ENCODE measurements around the gene KCTD13. TPM values are rescaled to one million over a fixed set of nuclear protein-coding genes. Genes with fewer than 3 reads are reported as not detected.

Gene KCTD13
- total and polyA plus RNA-seq, 4 donors = 15.0 to 26.2 (median 16.5) TPM

GRCh38 chr16:29904947-29905346 lies 21.1 kb downstream of the KCTD13 start:
- Histone ChIP-seq H3K9me3 (ENCODE audit: control insufficient read depth in 4 of 4, insufficient read depth in 3 of 4, low read length in 3 of 4) (no peaks in the 10 kb centered on the region), H3K9ac (ENCODE audit: insufficient read depth in 1 of 2, low read length in 2 of 2) (no peak overlapping the region), H3K36me3 (ENCODE audit: control insufficient read depth in 4 of 4, insufficient read depth in 4 of 4, low read length in 4 of 4) (peaks cover 0 to 4% (median 0%) of the 10 kb centered on the region in 4 donors), H3K27me3 (ENCODE audit: control insufficient read depth in 3 of 3, insufficient read depth in 3 of 3, low read length in 2 of 3) (peaks cover 0 to 8% (median 0%) of the 10 kb centered on the region in 3 donors), H3K4me1 (ENCODE audit: control insufficient read depth in 5 of 5, insufficient read depth in 5 of 5, low read length in 5 of 5) (peaks cover 0 to 6% (median 0%) of the 10 kb centered on the region in 5 donors), H3K27ac (ENCODE audit: low read depth in 1 of 2, low read length in 1 of 2) (no peak overlapping the region), H3K4me3 (no peak overlapping the region)
- TF ChIP-seq, protein P1, sequence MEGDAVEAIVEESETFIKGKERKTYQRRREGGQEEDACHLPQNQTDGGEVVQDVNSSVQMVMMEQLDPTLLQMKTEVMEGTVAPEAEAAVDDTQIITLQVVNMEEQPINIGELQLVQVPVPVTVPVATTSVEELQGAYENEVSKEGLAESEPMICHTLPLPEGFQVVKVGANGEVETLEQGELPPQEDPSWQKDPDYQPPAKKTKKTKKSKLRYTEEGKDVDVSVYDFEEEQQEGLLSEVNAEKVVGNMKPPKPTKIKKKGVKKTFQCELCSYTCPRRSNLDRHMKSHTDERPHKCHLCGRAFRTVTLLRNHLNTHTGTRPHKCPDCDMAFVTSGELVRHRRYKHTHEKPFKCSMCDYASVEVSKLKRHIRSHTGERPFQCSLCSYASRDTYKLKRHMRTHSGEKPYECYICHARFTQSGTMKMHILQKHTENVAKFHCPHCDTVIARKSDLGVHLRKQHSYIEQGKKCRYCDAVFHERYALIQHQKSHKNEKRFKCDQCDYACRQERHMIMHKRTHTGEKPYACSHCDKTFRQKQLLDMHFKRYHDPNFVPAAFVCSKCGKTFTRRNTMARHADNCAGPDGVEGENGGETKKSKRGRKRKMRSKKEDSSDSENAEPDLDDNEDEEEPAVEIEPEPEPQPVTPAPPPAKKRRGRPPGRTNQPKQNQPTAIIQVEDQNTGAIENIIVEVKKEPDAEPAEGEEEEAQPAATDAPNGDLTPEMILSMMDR (IDR thresholded peaks at IDR 0.05; ENCODE audit: control extremely low read depth, extremely low read depth) = no peak
- DNase-seq (no peak), ATAC-seq (ENCODE audit: insufficient read depth, low FRiP score) (no peak)
- 91 to 97% methylated on average over 7 of the region's 7 CpGs for WGBS, 2 donors

DNA sequence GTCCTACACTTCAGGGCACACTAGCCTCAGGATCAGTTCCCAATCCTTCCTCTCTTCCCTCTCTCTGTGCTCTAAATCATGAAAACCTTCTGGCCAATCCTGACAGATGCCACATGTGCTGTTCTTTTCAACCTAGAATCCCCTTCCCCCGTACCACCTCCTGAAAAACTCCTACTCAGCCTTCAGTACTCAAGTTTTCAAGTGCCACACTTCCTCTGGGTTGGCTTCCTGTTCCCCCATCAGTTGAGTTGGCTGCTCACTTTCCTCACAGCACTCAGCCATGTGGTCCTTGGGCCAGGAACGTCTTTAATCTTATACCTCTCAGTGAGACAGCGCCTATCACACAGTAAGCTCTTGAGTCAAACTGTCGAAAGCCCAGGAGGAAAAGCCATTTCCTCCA lies 22.4 kb downstream of the KCTD13 start:
- Histone ChIP-seq H3K4me3 (no peak overlapping the region), H3K9me3 (ENCODE audit: control insufficient read depth in 4 of 4, insufficient read depth in 3 of 4, low read length in 3 of 4) (no peaks in the 10 kb centered on the region), H3K9ac (ENCODE audit: insufficient read depth in 1 of 2, low read length in 2 of 2) (no peak overlapping the region), H3K36me3 (ENCODE audit: control insufficient read depth in 4 of 4, insufficient read depth in 4 of 4, low read length in 4 of 4) (peaks cover 0 to 4% (median 0%) of the 10 kb centered on the region in 4 donors), H3K4me1 (ENCODE audit: control insufficient read depth in 5 of 5, insufficient read depth in 5 of 5, low read length in 5 of 5) (peaks cover 0 to 10% (median 4%) of the 10 kb centered on the region in 5 donors), H3K27me3 (ENCODE audit: control insufficient read depth in 3 of 3, insufficient read depth in 3 of 3, low read length in 2 of 3) (peaks cover 0 to 13% (median 1%) of the 10 kb centered on the region in 3 donors), H3K27ac (ENCODE audit: low read depth in 1 of 2, low read length in 1 of 2) (no peak overlapping the region)
- 47 to 49% methylated on average over 4 of the region's 4 CpGs for WGBS, 2 donors
- ATAC-seq (ENCODE audit: insufficient read depth, low FRiP score) (no peak), DNase-seq (no peak)
- TF ChIP-seq, protein P1 (IDR thresholded peaks at IDR 0.05; ENCODE audit: control extremely low read depth, extremely low read depth) = no peak

GRCh38 chr16:29901607-29901945 lies 24.4 kb downstream of the KCTD13 start:
- ATAC-seq (ENCODE audit: insufficient read depth, low FRiP score) (no peak), DNase-seq (no peak)
- peaks cover 0 to 14% (median 8%) of the 10 kb centered on the region in 3 donors for H3K27me3 ChIP-seq (ENCODE audit: control insufficient read depth in 3 of 3, insufficient read depth in 3 of 3, low read length in 2 of 3)
- peaks cover 0 to 12% (median 4%) of the 10 kb centered on the region in 5 donors for H3K4me1 ChIP-seq (ENCODE audit: control insufficient read depth in 5 of 5, insufficient read depth in 5 of 5, low read length in 5 of 5)
- H3K9me3 ChIP-seq (ENCODE audit: control insufficient read depth in 4 of 4, insufficient read depth in 3 of 4, low read length in 3 of 4) = peaks cover 0 to 1% (median 0%) of the 10 kb centered on the region in 4 donors
- H3K9ac ChIP-seq (ENCODE audit: insufficient read depth in 1 of 2, low read length in 2 of 2) = no peak overlapping the region
- TF ChIP-seq, protein P1 (IDR thresholded peaks at IDR 0.05; ENCODE audit: control extremely low read depth, extremely low read depth) = no peak
- H3K27ac ChIP-seq (ENCODE audit: low read depth in 1 of 2, low read length in 1 of 2) = no peak overlapping the region
- peaks cover 0 to 1% (median 0%) of the 10 kb centered on the region in 4 donors for H3K36me3 ChIP-seq (ENCODE audit: control insufficient read depth in 4 of 4, insufficient read depth in 4 of 4, low read length in 4 of 4)
- no peak overlapping the region for H3K4me3 ChIP-seq
- 89 to 94% methylated on average over 19 of the region's 19 CpGs for WGBS, 2 donors

All from lung (tissue), 12 donors.